Neuronal stem cell (in vitro differentiated cells): ENCODE data around the gene ZNF529.
"Not testable (repeated sequence)": the region's sequence is repeated elsewhere in the genome, so short reads cannot be mapped to it uniquely, and the experiment has no call there.

ENCODE experiments used
- DNase-seq: peaks from one replicate; pipeline ENCODE4 v3.0.0-alpha.2; 2013; ENCODE audit warnings: low spot score
- H2AFZ ChIP-seq: one replicate; pipeline ENCODE4 v1.6.1; 2013; ENCODE audit warnings: mild to moderate bottlenecking, low read length, inconsistent platforms
- H2AK5ac ChIP-seq: 2 replicates; pipeline ENCODE4 v1.6.1; 2013; ENCODE audit warnings: low read depth, mild to moderate bottlenecking, inconsistent platforms, low read length, moderate library complexity, mixed read lengths
- H2BK120ac ChIP-seq: 2 replicates; pipeline ENCODE4 v1.6.1; 2013; ENCODE audit warnings: low read depth, mild to moderate bottlenecking, inconsistent platforms, low read length, moderate library complexity, mixed read lengths
- H2BK12ac ChIP-seq: one replicate; pipeline ENCODE4 v1.6.1; 2013; ENCODE audit warnings: low read length, inconsistent platforms
- H2BK15ac ChIP-seq: 2 replicates; pipeline ENCODE4 v1.6.1; 2013; ENCODE audit warnings: mild to moderate bottlenecking, low read length, inconsistent platforms, mixed read lengths
- H2BK5ac ChIP-seq: one replicate; pipeline ENCODE4 v1.6.1; 2013; ENCODE audit warnings: inconsistent platforms, mild to moderate bottlenecking, low read length, moderate library complexity
- H3K14ac ChIP-seq: one replicate; pipeline ENCODE4 v1.6.1; 2013; ENCODE audit warnings: low read length, inconsistent platforms
- H3K18ac ChIP-seq: 2 replicates; pipeline ENCODE4 v1.6.1; 2013; ENCODE audit warnings: low read length, inconsistent platforms
- H3K23ac ChIP-seq: 2 replicates; pipeline ENCODE4 v1.6.1; 2013; ENCODE audit warnings: low read depth, mild to moderate bottlenecking, mixed read lengths, low read length, inconsistent platforms; ENCODE audit not compliant: poor library complexity
- H3K27ac ChIP-seq: replicated peaks from 3 replicates; pipeline ENCODE4 v1.5.1; 2013; ENCODE audit warnings: low read length, inconsistent platforms
- H3K27me3 ChIP-seq, 3 experiments: 2 replicates each; pipeline ENCODE4 v1.6.1; 2013; ENCODE audit warnings: low read length in 3 of 3, mild to moderate bottlenecking in 2 of 3, inconsistent platforms in 1 of 3, low read depth in 1 of 3, mixed read lengths in 1 of 3, moderate library complexity in 1 of 3; ENCODE audit not compliant: control insufficient read depth in 3 of 3, insufficient read depth in 3 of 3
- H3K36me3 ChIP-seq, 2 donors: replicated peaks in 1 of 2; 2 replicates each; pipeline ENCODE4 v1.6.1; 2013; ENCODE audit warnings: low read length in 2 of 2; ENCODE audit not compliant: control insufficient read depth in 2 of 2, insufficient read depth in 2 of 2
- H3K4ac ChIP-seq: 2 replicates; pipeline ENCODE4 v1.6.1; 2013; ENCODE audit warnings: inconsistent platforms, mild to moderate bottlenecking, low read length, moderate library complexity
- H3K4me1 ChIP-seq, 2 donors: 1 replicate in 1 of 2; 2 replicates in 1 of 2; pipeline ENCODE4 v1.6.1; 2013; ENCODE audit warnings: low read length in 2 of 2, low read depth in 1 of 2; ENCODE audit not compliant: control insufficient read depth in 2 of 2, insufficient read depth in 1 of 2
- H3K4me2 ChIP-seq: one replicate; pipeline ENCODE4 v1.6.1; 2013; ENCODE audit warnings: mild to moderate bottlenecking, low read length, inconsistent platforms; ENCODE audit not compliant: insufficient read depth, poor library complexity, severe bottlenecking
- H3K4me3 ChIP-seq, 2 donors: 2 replicates each; pipeline ENCODE4 v1.5.1; 2013; ENCODE audit warnings: low read length in 2 of 2, mild to moderate bottlenecking in 2 of 2, inconsistent platforms in 1 of 2, moderate library complexity in 1 of 2
- H3K79me1 ChIP-seq: one replicate; pipeline ENCODE4 v1.6.1; 2013; ENCODE audit warnings: low read depth, mild to moderate bottlenecking, inconsistent platforms, low read length, moderate library complexity
- H3K9ac ChIP-seq: one replicate; pipeline ENCODE4 v1.6.1; 2013; ENCODE audit warnings: mild to moderate bottlenecking, low read depth, low read length, inconsistent platforms; ENCODE audit not compliant: poor library complexity
- H3K9me3 ChIP-seq, 2 donors: replicated peaks in 1 of 2; 2 replicates each; pipeline versions ENCODE3 to v1.6.1; 2013; ENCODE audit warnings: low read length in 2 of 2, mild to moderate bottlenecking in 2 of 2, inconsistent platforms in 1 of 2, low read depth in 1 of 2, mixed read lengths in 1 of 2, moderate library complexity in 1 of 2; ENCODE audit not compliant: control insufficient read depth in 2 of 2, insufficient read depth in 1 of 2
- H4K8ac ChIP-seq: one replicate; pipeline ENCODE4 v1.6.1; 2013; ENCODE audit warnings: low read depth, mild to moderate bottlenecking, inconsistent platforms, low read length, moderate library complexity
- H4K91ac ChIP-seq: one replicate; pipeline ENCODE4 v1.6.1; 2013; ENCODE audit warnings: low read length, low read depth, mild to moderate bottlenecking, inconsistent platforms; ENCODE audit not compliant: poor library complexity
- whole genome bisulfite sequencing, 2 donors: extraction: QIAGEN DNeasy Blood & Tissue Kit; methylation state at CpG; one replicate each; pipeline ENCODE4 v1.1.7; 2013; ENCODE audit warnings: missing lambda C conversion rate in 2 of 2, mixed read lengths in 1 of 2; ENCODE audit not compliant: insufficient read length in 2 of 2, insufficient replicate concordance in 1 of 2; ENCODE audit errors: extremely low coverage in 2 of 2; 5-methylcytosine and 5-hydroxymethylcytosine counted together

Gene ZNF529

DNA sequence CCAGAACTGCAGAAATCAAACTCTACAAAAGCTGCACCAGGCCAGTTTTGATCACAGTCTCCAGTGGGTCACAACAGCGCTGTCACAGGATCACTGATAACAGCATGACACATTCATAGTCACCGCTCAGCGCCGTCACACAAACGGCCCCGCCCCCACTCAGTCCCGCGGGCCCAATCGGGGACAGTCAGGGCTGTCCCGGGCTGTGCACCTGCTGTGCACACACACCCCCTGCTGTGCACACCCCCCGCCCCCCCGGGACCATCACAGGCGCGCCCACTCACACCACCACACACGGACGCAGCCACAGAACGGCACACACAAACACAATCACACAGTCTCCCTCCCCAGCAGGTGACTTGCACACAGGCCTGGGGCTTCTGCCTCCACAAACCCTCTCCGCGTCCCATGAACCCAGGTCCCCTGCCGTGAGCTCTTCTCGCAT lies 31.6 kb upstream of the ZNF529 start:
- DNase-seq = no peak
- no peak overlapping the region for H3K27ac ChIP-seq
- no peak overlapping the region for H2BK120ac ChIP-seq
- H2BK15ac ChIP-seq = no peak overlapping the region
- H3K4me3 ChIP-seq = peak overlapping the region; percentile 91 to 99
- H4K8ac ChIP-seq = no peak overlapping the region
- H3K27me3 ChIP-seq = no peaks in the 10 kb centered on the region
- H2AK5ac ChIP-seq = no peak overlapping the region
- no peak overlapping the region for H4K91ac ChIP-seq
- H3K79me1 ChIP-seq = peaks cover 3% of the 10 kb centered on the region
- H3K4me2 ChIP-seq = peak overlapping the region; percentile 80
- H2AFZ ChIP-seq = peak overlapping the region; percentile 99
- no peak overlapping the region for H2BK12ac ChIP-seq
- H3K14ac ChIP-seq = no peak overlapping the region
- H3K4ac ChIP-seq = no peak overlapping the region
- H3K9ac ChIP-seq = peak overlapping the region; percentile 89
- H3K36me3 ChIP-seq = peaks cover 2 to 33% of the 10 kb centered on the region in 2 donors
- WGBS, 2 donors = no CpG with 5 or more reads among the region's 21 CpGs
- H3K9me3 ChIP-seq = peaks cover 0 to 45% of the 10 kb centered on the region in 2 donors
- peaks cover 3 to 10% of the 10 kb centered on the region in 2 donors for H3K4me1 ChIP-seq
- no peak overlapping the region for H3K23ac ChIP-seq
- no peak overlapping the region for H2BK5ac ChIP-seq
- peak overlapping the region; percentile 80 for H3K18ac ChIP-seq

DNA sequence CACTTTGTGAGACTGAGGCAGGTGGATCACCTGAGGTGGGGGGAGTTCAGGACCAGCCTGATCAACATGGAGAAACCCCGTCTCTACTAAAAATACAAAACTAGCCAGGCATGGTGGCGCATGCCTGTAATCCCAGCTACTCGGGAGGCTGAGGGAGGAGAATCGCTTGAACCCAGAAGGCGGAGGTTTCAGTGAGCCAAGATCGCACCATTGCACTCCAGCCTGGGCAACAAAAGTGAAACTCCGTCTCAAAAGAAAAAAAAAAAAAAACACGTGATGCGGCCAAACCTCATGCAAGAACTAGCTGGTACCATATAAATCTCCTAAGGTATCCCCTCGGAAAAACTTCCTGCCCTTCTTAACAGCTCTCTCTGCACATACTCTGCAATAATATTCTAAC lies 29.6 kb upstream of the ZNF529 start:
- H3K14ac ChIP-seq, DNase-seq: not testable (repeated sequence)

DNA sequence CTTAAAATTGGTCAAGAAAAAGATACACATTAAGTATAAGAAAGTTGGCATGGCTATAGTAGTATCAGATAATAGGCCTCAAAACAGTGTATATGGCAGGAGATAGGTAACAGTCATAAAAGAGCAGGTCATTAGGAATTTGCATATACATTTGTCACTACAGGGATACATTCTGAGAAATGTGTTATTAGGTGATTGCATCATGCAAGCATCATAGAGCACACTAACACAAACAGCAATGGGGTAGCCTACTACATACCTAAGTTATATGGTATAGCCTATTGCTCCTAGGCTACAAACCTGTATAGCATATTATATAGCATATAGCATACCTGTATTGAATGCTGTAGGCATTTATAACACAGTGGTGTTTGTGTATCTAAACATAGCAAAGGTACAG lies 6.2 kb upstream of the ZNF529 start:
- H3K23ac ChIP-seq = no peak overlapping the region
- no peak overlapping the region for H2AK5ac ChIP-seq
- DNase-seq = no peak
- H2BK5ac ChIP-seq = no peak overlapping the region
- peaks cover 17 to 91% of the 10 kb centered on the region in 2 donors for H3K36me3 ChIP-seq
- peaks cover 2% of the 10 kb centered on the region in 2 donors for H3K4me1 ChIP-seq
- no peak overlapping the region for H3K4ac ChIP-seq
- no peaks in the 10 kb centered on the region for H3K79me1 ChIP-seq
- H4K8ac ChIP-seq = no peak overlapping the region
- no peak overlapping the region for H2BK15ac ChIP-seq
- H2AFZ ChIP-seq = no peak overlapping the region
- no peak overlapping the region for H3K4me2 ChIP-seq
- H3K4me3 ChIP-seq = no peak overlapping the region
- no peak overlapping the region for H2BK12ac ChIP-seq
- H3K9me3 ChIP-seq = peaks cover 0 to 86% of the 10 kb centered on the region in 2 donors
- H3K14ac ChIP-seq = no peak overlapping the region
- H3K27me3 ChIP-seq = no peaks in the 10 kb centered on the region
- no peak overlapping the region for H3K18ac ChIP-seq
- no peak overlapping the region for H4K91ac ChIP-seq
- no peak overlapping the region for H2BK120ac ChIP-seq
- no peak overlapping the region for H3K9ac ChIP-seq
- no peak overlapping the region for H3K27ac ChIP-seq

More for the DNA sequence above, 29.6 kb upstream of the ZNF529 start:
- H3K4me1 ChIP-seq, H3K27ac ChIP-seq, H3K18ac ChIP-seq, H4K8ac ChIP-seq, H2BK5ac ChIP-seq, H3K9ac ChIP-seq, H4K91ac ChIP-seq, H3K79me1 ChIP-seq, H2BK15ac ChIP-seq, H2BK120ac ChIP-seq, H3K4me3 ChIP-seq, H3K23ac ChIP-seq, H3K4me2 ChIP-seq, H2BK12ac ChIP-seq, H3K4ac ChIP-seq, H3K27me3 ChIP-seq, H2AFZ ChIP-seq, H2AK5ac ChIP-seq: not testable (repeated sequence)
- Histone ChIP-seq H3K36me3 (peaks cover 0 to 16% of the 10 kb centered on the region in 2 donors), H3K9me3 (peaks cover 0 to 29% of the 10 kb centered on the region in 2 donors)
- WGBS, 2 donors = no CpG with 5 or more reads among the region's 10 CpGs

DNA sequence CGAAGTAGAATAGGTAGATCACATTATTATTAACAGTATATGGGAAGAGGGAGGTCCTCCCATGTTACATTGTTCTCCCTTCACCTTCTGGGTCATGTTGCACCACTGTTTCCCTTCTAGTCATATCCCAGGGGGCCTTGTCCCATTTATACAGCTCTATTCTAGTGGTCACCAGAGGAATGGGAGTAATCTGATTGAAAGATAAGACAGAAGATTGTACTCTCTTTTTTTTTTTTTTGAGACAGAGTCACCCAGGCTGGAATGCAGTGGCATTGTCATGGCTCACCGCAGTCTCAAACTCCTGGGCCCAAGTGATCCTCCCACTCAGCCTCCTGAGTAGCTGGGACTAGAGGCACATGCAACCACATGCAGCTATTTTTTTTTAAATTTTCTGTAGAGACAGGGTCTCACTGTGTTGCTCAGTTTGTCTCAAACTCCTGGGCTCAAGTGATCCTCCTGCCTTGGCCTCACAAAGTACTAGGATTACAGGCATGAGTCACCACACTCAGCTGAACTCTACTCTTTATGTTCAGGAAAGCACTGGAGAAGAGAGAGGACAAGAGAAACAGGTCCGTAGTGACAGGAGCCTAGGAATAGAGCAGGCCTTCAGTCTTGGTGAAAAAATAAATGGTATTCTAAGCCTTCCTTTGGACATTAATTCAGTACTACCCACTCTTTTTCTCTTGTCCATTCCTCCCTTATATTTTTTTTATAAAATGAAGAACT lies 4.3 kb upstream of the ZNF529 start:
- no peak overlapping the region for H3K14ac ChIP-seq
- H3K36me3 ChIP-seq = peaks cover 17 to 73% of the 10 kb centered on the region in 2 donors
- H3K4me3 ChIP-seq = no peak overlapping the region
- no peak overlapping the region for H4K91ac ChIP-seq
- no peak overlapping the region for H3K27ac ChIP-seq
- H2BK15ac ChIP-seq = no peak overlapping the region
- no peak overlapping the region for H3K4ac ChIP-seq
- peaks cover 2 to 3% of the 10 kb centered on the region in 2 donors for H3K4me1 ChIP-seq
- no peak overlapping the region for H3K18ac ChIP-seq
- H2BK120ac ChIP-seq = no peak overlapping the region
- no peaks in the 10 kb centered on the region for H3K27me3 ChIP-seq
- H3K4me2 ChIP-seq = no peak overlapping the region
- no peak overlapping the region for H3K23ac ChIP-seq
- no peak overlapping the region for H2BK5ac ChIP-seq
- no peak overlapping the region for H2AK5ac ChIP-seq
- no peak overlapping the region for H4K8ac ChIP-seq
- peaks cover 0 to 70% of the 10 kb centered on the region in 2 donors for H3K9me3 ChIP-seq
- no peak overlapping the region for H2AFZ ChIP-seq
- no peak overlapping the region for H2BK12ac ChIP-seq
- H3K9ac ChIP-seq = no peak overlapping the region
- H3K79me1 ChIP-seq = peaks cover 4% of the 10 kb centered on the region
- WGBS, 2 donors = no CpG with 5 or more reads among the region's 3 CpGs
- DNase-seq = no peak
